ENCODE measurements around the gene FTSJ3.

The FTSJ3 gene

GRCh38 chr17:63820963-63821561 is 6.4 kb downstream of the FTSJ3 start:
- no peak for TF ChIP-seq CTCF (IDR thresholded peaks at IDR 0.05; ENCODE audit: insufficient read depth, missing control alignments)
- no peak for FAIRE-seq

GRCh38 chr17:63819585-63820537 is 7.6 kb downstream of the FTSJ3 start:
- FAIRE-seq (no peak), DNase-seq (ENCODE audit: insufficient read length, low spot score) (no peak)
- TF ChIP-seq CTCF (IDR thresholded peaks at IDR 0.05; ENCODE audit: insufficient read depth, missing control alignments), result no peak

More at GRCh38 chr17:63820963-63821561, 6.4 kb downstream of the FTSJ3 start:
- no peak for DNase-seq (ENCODE audit: insufficient read length, low spot score)

GRCh38 chr17:63819131-63819530 is 8.3 kb downstream of the FTSJ3 start:
- no peak for TF ChIP-seq CTCF (IDR thresholded peaks at IDR 0.05; ENCODE audit: insufficient read depth, missing control alignments)
- DNase-seq (ENCODE audit: insufficient read length, low spot score) (no peak), FAIRE-seq (no peak)

GRCh38 chr17:63817736-63818385 is 9.6 kb downstream of the FTSJ3 start:
- no peak for FAIRE-seq
- no peak for DNase-seq (ENCODE audit: insufficient read length, low spot score)
- no peak for TF ChIP-seq CTCF (IDR thresholded peaks at IDR 0.05; ENCODE audit: insufficient read depth, missing control alignments)

- no peak for DNase-seq (ENCODE audit: insufficient read length, low spot score)
- no peak for TF ChIP-seq CTCF (IDR thresholded peaks at IDR 0.05; ENCODE audit: insufficient read depth, missing control alignments)
- FAIRE-seq, result no peak
Observed at GRCh38 chr17:63816669-63817068, 10.8 kb downstream of the FTSJ3 start.

GRCh38 chr17:63816123-63816522 is 11.3 kb downstream of the FTSJ3 start:
- no peak for TF ChIP-seq CTCF (IDR thresholded peaks at IDR 0.05; ENCODE audit: insufficient read depth, missing control alignments)
- DNase-seq (ENCODE audit: insufficient read length, low spot score) (no peak), FAIRE-seq (no peak)

Measured in D721Med (cell line).